HEK293 (cell line): Measurements from ENCODE around the gene PTPRG.
A peak's percentile ranks its signal among the peaks of the same experiment; 100 is the strongest.

Experiments used
- CTCF ChIA-PET: fragments of 350-600 bp; formaldehyde crosslinking; extraction: SDS; loops from one replicate; lab custom pipeline; 2021; ENCODE audit warnings: antibody characterized with exemption; lab: Yijun Ruan, JAX
- POLR2A ChIA-PET: fragments of 300-600 bp; formaldehyde crosslinking; extraction: SDS; loops from one replicate; lab custom pipeline; 2020; ENCODE audit warnings: antibody characterized with exemption, inconsistent platforms; lab: Yijun Ruan, JAX
- H3K27ac ChIP-seq: fragments of 200-500 bp; sonication (Bioruptor generic); 2 replicates; pipeline ENCODE4 v1.5.1; 2014; ENCODE audit warnings: low read depth, low read length, control low read depth, inconsistent platforms; ENCODE audit errors: extremely low read depth
- H3K36me3 ChIP-seq, 2 experiments: fragments of 200-500 bp in 1 of 2; sonication (Bioruptor generic) in 1 of 2; 1 replicate in 1 of 2; 2 replicates in 1 of 2; pipeline ENCODE4 v1.5.1; 2014 to 2017; ENCODE audit warnings: inconsistent platforms in 2 of 2, low read length in 2 of 2; ENCODE audit not compliant: control insufficient read depth in 2 of 2, insufficient read depth in 1 of 2
- H3K4me1 ChIP-seq: fragments of 200-500 bp; sonication (Bioruptor generic); 2 replicates; pipeline ENCODE4 v1.5.1; 2014; ENCODE audit warnings: mild to moderate bottlenecking, low read length, inconsistent platforms; ENCODE audit not compliant: control insufficient read depth, insufficient read depth
- H3K4me3 ChIP-seq: 2 replicates; pipeline ENCODE4 v1.5.1; 2011; ENCODE audit warnings: low read depth, mild to moderate bottlenecking, control low read depth, low read length, moderate library complexity
- H3K9me3 ChIP-seq: fragments of 200-500 bp; sonication (Bioruptor generic); 2 replicates; pipeline ENCODE4 v1.5.1; 2014; ENCODE audit warnings: low read depth, low read length, inconsistent platforms; ENCODE audit not compliant: control insufficient read depth, insufficient read depth
- BCL11B ChIP-seq: fragments of 450-650 bp; formaldehyde crosslinking; IDR thresholded peaks from 2 replicates; pipeline ENCODE4 v1.5.1; 2016; ENCODE audit warnings: low read depth, missing biosample characterization, missing genetic modification characterization
- CTCF ChIP-seq: fragments of 450-650 bp; formaldehyde crosslinking; IDR thresholded peaks from 2 replicates; pipeline ENCODE4 v1.5.1; 2016; ENCODE audit warnings: missing biosample characterization, missing genetic modification characterization
- PRDM4 ChIP-seq: fragments of 450-650 bp; formaldehyde crosslinking; IDR thresholded peaks from 2 replicates; pipeline ENCODE4 v1.5.1; 2017; ENCODE audit warnings: missing biosample characterization, missing genetic modification characterization
- TRIM28 ChIP-seq: IDR thresholded peaks from 2 replicates; pipeline ENCODE4 v1.6.1; 2011; ENCODE audit warnings: low read length, control low read depth, borderline replicate concordance
- ZBTB20 ChIP-seq: fragments of 450-650 bp; formaldehyde crosslinking; IDR thresholded peaks from 2 replicates; pipeline ENCODE4 v1.5.1; 2016; ENCODE audit warnings: missing biosample characterization, missing genetic modification characterization
- ZFP37 ChIP-seq: fragments of 450-650 bp; formaldehyde crosslinking; IDR thresholded peaks from 2 replicates; pipeline ENCODE4 v1.5.1; 2016; ENCODE audit warnings: missing biosample characterization, missing genetic modification characterization
- ZIC2 ChIP-seq: fragments of 450-650 bp; formaldehyde crosslinking; IDR thresholded peaks from 2 replicates; pipeline ENCODE4 v1.5.1; 2016; ENCODE audit warnings: missing biosample characterization, missing genetic modification characterization
- ZNF114 ChIP-seq: fragments of 450-650 bp; formaldehyde crosslinking; IDR thresholded peaks from 2 replicates; pipeline ENCODE4 v1.5.0; 2017; ENCODE audit warnings: missing biosample characterization, missing genetic modification characterization
- ZNF132 ChIP-seq: fragments of 450-650 bp; formaldehyde crosslinking; IDR thresholded peaks from 2 replicates; pipeline ENCODE4 v1.5.1; 2017; ENCODE audit warnings: missing biosample characterization, missing genetic modification characterization, borderline replicate concordance
- ZNF133 ChIP-seq: fragments of 450-650 bp; formaldehyde crosslinking; IDR thresholded peaks from 2 replicates; pipeline ENCODE4 v1.5.1; 2016; ENCODE audit warnings: missing biosample characterization, missing genetic modification characterization
- ZNF184 ChIP-seq: fragments of 450-650 bp; IDR thresholded peaks from 2 replicates; pipeline ENCODE4 v1.5.1; 2018; ENCODE audit warnings: missing biosample characterization, mild to moderate bottlenecking, missing genetic modification characterization
- ZNF23 ChIP-seq: fragments of 450-650 bp; formaldehyde crosslinking; IDR thresholded peaks from 2 replicates; pipeline ENCODE4 v1.5.1; 2016; ENCODE audit warnings: missing biosample characterization, missing genetic modification characterization, borderline replicate concordance
- ZNF391 ChIP-seq: fragments of 450-650 bp; formaldehyde crosslinking; IDR thresholded peaks from 2 replicates; pipeline ENCODE4 v1.5.1; 2016; ENCODE audit warnings: low read depth, missing biosample characterization, missing genetic modification characterization, borderline replicate concordance
- ZNF544 ChIP-seq: fragments of 450-650 bp; formaldehyde crosslinking; IDR thresholded peaks from 2 replicates; pipeline ENCODE4 v1.5.0; 2017; ENCODE audit warnings: missing biosample characterization, missing genetic modification characterization
- ZNF692 ChIP-seq: fragments of 450-650 bp; formaldehyde crosslinking; IDR thresholded peaks from 2 replicates; pipeline ENCODE4 v1.5.1; 2016; ENCODE audit warnings: missing biosample characterization, missing genetic modification characterization
- ZNF776 ChIP-seq: fragments of 450-650 bp; formaldehyde crosslinking; IDR thresholded peaks from 2 replicates; pipeline ENCODE4 v1.5.0; 2017; ENCODE audit warnings: missing biosample characterization, missing genetic modification characterization, borderline replicate concordance
- ZNF830 ChIP-seq: fragments of 450-650 bp; IDR thresholded peaks from 2 replicates; pipeline ENCODE4 v1.5.0; 2018; ENCODE audit warnings: missing biosample characterization, missing genetic modification characterization, low read depth, mild to moderate bottlenecking, moderate library complexity
- ZSCAN30 ChIP-seq: fragments of 450-650 bp; IDR thresholded peaks from 2 replicates; pipeline ENCODE4 v1.5.1; 2018; ENCODE audit warnings: missing biosample characterization, mild to moderate bottlenecking, missing genetic modification characterization, moderate library complexity
- TF ChIP-seq, protein P1 (sequence below): fragments of 450-650 bp; formaldehyde crosslinking; IDR thresholded peaks from 2 replicates; pipeline ENCODE4 v1.5.1; 2016; ENCODE audit warnings: missing biosample characterization, missing genetic modification characterization
- TF ChIP-seq, protein P2 (sequence below): fragments of 450-650 bp; formaldehyde crosslinking; IDR thresholded peaks from 2 replicates; pipeline ENCODE4 v1.5.1; 2016; ENCODE audit warnings: missing biosample characterization, missing genetic modification characterization, low read depth
- TF ChIP-seq, protein P3 (sequence below): fragments of 450-650 bp; formaldehyde crosslinking; IDR thresholded peaks from 2 replicates; pipeline ENCODE4 v1.5.1; 2017; ENCODE audit warnings: missing biosample characterization, missing genetic modification characterization
- TF ChIP-seq, protein P4 (sequence below): fragments of 450-650 bp; formaldehyde crosslinking; IDR thresholded peaks from 2 replicates; pipeline ENCODE4 v1.5.1; 2016; ENCODE audit warnings: missing biosample characterization, missing genetic modification characterization

Gene PTPRG

DNA sequence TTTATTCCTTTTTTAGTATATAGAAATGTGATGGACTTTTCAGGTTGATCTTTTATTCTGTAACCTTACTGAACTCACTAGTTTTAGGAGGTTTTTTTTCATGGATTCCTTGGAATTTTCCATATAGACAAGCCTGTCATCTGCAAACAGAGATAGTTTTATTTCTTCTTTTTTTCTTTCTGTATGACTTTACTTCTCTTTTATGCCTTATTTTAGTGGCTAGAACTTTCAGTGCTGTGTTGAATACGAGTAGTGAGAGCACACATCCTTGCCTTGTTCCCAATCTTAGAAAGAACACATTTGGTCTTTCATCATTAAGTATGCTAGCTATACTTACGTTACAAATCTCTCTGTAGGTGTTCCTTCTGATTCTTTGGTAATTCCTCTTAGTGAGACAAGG is 336.5 kb downstream of the PTPRG start (continued):
- TF ChIP-seq ZNF830 (tag by site-specific recombination) (no peak), ZFP37 (no peak), ZNF544 (tag by site-specific recombination) (no peak), BCL11B (tag by site-specific recombination) (no peak), ZNF184 (tag by site-specific recombination) (no peak)
- TF ChIP-seq, protein P1, sequence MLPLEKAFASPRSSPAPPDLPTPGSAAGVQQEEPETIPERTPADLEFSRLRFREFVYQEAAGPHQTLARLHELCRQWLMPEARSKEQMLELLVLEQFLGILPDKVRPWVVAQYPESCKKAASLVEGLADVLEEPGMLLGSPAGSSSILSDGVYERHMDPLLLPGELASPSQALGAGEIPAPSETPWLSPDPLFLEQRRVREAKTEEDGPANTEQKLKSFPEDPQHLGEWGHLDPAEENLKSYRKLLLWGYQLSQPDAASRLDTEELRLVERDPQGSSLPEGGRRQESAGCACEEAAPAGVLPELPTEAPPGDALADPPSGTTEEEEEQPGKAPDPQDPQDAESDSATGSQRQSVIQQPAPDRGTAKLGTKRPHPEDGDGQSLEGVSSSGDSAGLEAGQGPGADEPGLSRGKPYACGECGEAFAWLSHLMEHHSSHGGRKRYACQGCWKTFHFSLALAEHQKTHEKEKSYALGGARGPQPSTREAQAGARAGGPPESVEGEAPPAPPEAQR (tag by site-specific recombination) = no peak
- TF ChIP-seq, protein P2, sequence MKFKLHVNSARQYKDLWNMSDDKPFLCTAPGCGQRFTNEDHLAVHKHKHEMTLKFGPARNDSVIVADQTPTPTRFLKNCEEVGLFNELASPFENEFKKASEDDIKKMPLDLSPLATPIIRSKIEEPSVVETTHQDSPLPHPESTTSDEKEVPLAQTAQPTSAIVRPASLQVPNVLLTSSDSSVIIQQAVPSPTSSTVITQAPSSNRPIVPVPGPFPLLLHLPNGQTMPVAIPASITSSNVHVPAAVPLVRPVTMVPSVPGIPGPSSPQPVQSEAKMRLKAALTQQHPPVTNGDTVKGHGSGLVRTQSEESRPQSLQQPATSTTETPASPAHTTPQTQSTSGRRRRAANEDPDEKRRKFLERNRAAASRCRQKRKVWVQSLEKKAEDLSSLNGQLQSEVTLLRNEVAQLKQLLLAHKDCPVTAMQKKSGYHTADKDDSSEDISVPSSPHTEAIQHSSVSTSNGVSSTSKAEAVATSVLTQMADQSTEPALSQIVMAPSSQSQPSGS = no peak

DNA sequence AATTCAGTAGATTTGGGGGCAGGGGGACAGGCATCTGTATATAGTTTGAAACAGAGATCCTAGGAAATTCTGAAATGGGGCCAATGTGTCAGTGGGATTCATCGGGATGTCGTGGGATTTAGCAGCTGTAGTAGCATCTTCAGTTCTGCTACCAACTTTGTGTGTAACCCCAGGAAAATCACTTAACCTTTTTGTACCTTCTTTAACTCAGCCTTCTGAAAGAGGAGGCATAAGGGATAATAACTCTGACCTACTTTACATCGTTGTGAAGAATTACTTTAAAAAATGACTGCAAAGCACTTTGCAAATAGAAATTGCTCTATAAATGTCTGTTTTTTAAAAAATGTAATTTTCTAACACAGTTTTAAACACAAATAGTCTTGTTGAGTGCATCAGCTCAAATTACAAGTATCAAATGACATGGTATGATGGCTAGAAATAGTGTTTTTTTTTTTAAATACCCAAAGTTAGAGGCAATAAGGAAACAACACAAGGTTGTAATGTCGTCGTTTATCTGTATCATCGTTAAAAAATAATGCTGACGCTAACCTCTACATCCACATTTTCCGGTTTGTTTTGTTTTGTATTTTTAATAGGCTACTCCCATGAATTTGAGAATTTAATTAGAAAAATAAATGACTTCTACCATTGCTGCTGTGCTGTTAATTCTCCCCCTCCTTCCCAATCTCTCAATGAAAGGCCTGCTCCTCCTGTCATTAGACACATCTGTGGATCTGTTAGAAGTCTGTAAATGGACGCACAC is 338.5 kb downstream of the PTPRG start:
- peaks cover 16% of the 10 kb centered on the region for H3K4me1 ChIP-seq
- no peak overlapping the region for H3K27ac ChIP-seq
- no peak overlapping the region for H3K4me3 ChIP-seq
- ChIA-PET POLR2A (no interaction called here), CTCF (no interaction called here)
- no peaks in the 10 kb centered on the region for H3K36me3 ChIP-seq
- H3K9me3 ChIP-seq = no peaks in the 10 kb centered on the region
- TF ChIP-seq ZNF23 (no peak), ZNF776 (tag by site-specific recombination) (no peak), TRIM28 (no peak), ZBTB20 (tag by site-specific recombination) (peak; percentile 46; the same call in 1 of the 2 replicates), ZNF114 (tag by site-specific recombination) (no peak), ZIC2 (no peak), ZNF391 (no peak), PRDM4 (tag by site-specific recombination) (no peak), CTCF (no peak), ZSCAN30 (tag by site-specific recombination) (no peak), ZNF692 (tag by site-specific recombination) (no peak), ZNF132 (tag by site-specific recombination) (no peak), ZNF133 (tag by site-specific recombination) (peak; percentile 95)
- TF ChIP-seq, protein P3, sequence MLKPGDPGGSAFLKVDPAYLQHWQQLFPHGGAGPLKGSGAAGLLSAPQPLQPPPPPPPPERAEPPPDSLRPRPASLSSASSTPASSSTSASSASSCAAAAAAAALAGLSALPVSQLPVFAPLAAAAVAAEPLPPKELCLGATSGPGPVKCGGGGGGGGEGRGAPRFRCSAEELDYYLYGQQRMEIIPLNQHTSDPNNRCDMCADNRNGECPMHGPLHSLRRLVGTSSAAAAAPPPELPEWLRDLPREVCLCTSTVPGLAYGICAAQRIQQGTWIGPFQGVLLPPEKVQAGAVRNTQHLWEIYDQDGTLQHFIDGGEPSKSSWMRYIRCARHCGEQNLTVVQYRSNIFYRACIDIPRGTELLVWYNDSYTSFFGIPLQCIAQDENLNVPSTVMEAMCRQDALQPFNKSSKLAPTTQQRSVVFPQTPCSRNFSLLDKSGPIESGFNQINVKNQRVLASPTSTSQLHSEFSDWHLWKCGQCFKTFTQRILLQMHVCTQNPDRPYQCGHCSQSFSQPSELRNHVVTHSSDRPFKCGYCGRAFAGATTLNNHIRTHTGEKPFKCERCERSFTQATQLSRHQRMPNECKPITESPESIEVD (tag by site-specific recombination) = peak; percentile 91
- TF ChIP-seq, protein P4, sequence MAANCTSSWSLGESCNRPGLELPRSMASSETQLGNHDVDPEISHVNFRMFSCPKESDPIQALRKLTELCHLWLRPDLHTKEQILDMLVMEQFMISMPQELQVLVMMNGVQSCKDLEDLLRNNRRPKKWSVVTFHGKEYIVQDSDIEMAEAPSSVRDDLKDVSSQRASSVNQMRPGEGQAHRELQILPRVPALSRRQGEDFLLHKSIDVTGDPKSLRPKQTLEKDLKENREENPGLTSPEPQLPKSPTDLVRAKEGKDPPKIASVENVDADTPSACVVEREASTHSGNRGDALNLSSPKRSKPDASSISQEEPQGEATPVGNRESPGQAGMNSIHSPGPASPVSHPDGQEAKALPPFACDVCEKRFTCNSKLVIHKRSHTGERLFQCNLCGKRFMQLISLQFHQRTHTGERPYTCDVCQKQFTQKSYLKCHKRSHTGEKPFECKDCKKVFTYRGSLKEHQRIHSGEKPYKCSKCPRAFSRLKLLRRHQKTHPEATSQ = no peak
